ENCODE results near the gene TM4SF4.

TM4SF4 gene

DNA sequence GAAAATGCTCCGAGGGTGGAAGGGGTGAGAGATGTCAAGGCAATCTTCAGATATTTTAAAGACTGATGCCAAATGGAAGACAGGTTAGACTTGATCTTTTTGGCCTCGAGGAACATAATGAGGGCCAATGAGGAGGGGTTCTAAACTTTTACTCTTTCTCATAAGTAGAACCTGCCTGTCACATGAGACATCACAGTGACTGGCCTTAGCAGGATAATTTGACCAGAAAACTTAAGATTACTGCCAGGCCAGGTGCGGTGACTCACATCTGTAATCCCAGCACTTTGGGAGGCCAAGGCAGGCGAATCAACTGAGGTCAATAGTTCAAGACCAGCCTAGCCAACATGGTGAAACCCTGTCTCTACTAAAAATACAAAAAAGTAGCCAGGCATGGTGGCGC, 12.2 kb downstream of the TM4SF4 start:
- DNase-seq (ENCODE audit: low read depth), result no peak

DNA sequence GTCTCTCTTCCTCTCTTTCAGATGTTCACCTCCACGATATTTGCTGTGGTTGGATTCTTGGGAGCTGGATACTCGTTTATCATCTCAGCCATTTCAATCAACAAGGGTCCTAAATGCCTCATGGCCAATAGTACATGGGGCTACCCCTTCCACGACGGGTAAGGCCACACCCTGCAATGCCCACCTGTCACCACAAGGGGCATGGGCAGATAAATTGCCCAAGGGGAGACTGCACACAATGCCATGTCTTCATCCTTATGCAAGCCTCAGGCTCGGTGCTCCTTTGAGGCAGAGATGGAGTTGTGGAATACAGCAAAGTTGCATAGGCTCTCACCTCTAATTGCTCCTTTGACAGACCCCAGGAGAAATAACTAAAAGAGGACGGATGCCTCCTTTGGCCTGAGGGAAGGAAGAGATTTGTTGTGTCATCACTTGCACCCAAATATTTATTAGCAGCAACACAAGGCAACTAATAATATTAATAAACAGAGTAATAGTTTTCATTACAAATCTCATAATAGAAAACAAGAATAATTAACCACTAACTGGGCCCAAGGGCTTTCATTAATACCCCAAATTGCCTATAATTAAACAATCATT, 13.2 kb downstream of the TM4SF4 start:
- DNase-seq (ENCODE audit: low read depth), result no peak

DNA sequence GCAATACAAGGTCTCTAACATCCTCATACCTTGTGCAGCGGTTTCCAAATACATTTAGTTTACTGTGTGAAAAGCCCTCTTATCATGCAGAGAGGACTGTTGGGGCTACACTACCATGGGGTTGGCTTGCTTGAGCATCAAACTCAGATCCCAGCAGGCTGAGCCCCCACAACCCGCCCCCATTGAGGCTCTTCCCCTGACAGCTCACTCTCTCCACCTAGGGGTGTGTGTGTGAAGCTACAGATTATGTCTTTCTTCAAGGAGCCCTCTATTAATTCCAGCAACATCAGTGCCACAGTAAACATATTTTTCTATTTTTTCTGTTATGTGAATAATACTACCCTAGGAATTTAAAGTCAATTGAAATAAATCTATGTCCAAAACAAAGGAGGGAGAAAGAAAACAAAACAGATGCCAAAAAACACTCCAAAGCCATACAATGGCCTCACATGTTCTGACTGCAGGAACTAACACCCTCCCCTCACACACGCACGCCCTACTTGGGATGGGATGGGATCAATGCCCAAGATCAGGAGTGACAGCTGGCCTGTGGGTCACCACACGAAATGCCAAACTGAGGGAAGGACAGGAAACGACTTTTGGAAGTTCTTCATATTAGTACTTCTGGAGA, 14.7 kb downstream of the TM4SF4 start:
- DNase-seq (ENCODE audit: low read depth), result no peak

GRCh38 chr3:149490260-149490971, 15.9 kb downstream of the TM4SF4 start:
- no peak for DNase-seq (ENCODE audit: low read depth)

- no peak for DNase-seq (ENCODE audit: low read depth)
These were observed 19.0 kb downstream of the TM4SF4 start for GRCh38 chr3:149493315-149494021.

- no peak for DNase-seq (ENCODE audit: low read depth)
These were observed 19.7 kb downstream of the TM4SF4 start for GRCh38 chr3:149494022-149494758.

DNA sequence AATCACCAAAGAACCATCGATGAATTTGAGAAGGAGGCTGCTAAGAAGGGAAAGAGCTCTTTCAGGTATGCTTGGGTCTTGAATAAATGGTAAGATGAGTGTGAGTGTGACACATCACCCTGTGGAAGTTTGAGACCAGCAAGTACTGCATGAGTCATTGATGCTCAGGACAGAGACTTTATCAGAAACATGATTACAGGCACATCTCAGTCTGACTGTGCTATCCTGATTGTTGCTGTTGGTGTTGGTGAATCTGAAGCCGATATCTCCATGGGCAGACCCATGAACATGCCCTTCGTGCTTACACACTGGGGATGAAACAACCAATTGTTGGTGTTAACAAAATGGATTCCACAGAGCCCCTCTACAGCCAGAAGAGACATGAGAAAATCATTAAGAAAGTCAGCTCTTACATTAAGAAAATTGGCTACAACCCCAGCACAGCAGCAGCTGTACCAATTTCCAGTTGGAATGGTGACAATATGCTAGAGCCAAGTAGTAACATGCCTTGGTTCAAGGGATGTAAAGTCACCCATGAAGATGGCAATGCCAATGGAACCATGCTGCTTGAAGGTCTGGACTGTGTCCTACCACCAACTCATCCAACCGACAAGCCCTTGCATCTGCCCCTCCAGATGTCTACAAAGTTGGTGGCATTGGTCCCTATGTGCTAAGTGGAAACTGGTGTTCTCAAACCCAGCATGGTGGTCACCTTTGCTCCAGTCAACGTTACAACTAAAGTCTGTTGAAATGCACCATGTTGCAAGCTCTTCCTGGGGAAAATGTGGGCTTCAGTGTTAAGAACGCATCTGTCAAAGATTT, 20.5 kb downstream of the TM4SF4 start:
- no peak for DNase-seq (ENCODE audit: low read depth)

DNA sequence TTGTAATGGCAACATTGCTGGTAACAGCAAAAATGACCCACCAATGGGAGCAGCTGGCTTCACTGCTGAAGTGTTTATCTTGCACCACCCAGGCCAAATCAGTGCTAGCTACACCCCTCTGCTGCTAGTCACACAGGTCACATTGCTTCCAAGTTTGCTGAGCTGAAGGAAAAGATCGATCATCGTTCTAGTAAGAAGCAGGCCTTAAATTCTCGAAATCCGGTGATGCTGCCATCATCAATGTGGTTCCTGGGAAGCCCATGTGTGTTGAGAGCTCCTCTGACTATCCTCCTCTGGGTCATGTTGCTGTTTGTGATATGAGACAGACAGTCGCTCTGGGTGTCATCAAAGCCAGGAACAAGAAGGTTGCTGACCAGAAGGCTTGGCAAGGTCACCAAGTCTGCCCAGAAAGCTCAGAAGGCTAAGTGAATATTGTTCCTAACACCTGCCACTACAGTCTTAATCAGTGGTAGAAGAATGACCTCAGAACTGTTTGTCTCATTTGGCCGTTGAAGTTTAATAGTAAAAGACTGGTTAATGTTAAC, 21.2 kb downstream of the TM4SF4 start:
- DNase-seq (ENCODE audit: low read depth), result no peak

GRCh38 chr3:149496891-149497290, 22.4 kb downstream of the TM4SF4 start:
- DNase-seq (ENCODE audit: low read depth), result no peak

- DNase-seq (ENCODE audit: low read depth), result no peak
These were observed 23.6 kb downstream of the TM4SF4 start for GRCh38 chr3:149497966-149498670.

GRCh38 chr3:149501524-149501923, 27.0 kb downstream of the TM4SF4 start:
- no peak for DNase-seq (ENCODE audit: low read depth)

DNA sequence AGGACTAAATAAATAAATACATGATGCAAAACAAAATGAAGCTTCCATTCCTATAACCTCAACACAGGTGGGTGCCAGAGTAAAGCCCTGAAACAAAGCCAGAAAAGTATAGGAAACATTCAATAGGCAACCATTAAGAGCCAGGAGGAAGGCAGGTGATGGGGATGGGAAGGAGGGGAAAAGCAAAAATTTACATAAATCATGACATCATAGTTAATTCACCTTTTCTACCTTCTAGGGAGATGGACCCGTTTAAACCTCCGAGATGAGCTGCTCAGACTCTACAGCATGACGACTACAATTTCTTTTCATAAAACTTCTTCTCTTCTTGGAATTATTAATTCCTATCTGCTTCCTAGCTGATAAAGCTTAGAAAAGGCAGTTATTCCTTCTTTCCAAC, 27.9 kb downstream of the TM4SF4 start:
- no peak for DNase-seq (ENCODE audit: low read depth)

DNA sequence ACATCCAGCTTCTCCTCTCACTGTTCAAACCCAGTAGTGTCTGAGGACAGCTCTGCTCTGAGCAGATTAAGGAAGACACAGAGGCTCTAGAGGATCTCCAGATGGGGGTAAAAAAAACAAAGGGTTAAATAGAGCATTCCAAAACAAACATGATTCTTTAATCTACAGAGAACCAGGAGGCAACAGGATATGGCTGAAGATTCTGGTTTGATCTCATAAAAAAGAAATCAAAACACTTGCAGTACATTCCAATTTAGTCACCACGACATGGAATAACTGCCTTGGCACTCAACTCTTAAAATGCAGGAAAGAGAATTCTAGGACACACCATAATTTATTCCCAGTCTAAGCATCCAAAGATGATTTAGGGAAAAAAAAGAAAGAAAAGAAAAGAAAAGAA, 32.0 kb downstream of the TM4SF4 start:
- DNase-seq (ENCODE audit: low read depth), result no peak

- no peak for DNase-seq (ENCODE audit: low read depth)
These were observed 32.5 kb downstream of the TM4SF4 start for GRCh38 chr3:149506965-149507364.

GRCh38 chr3:149507491-149508324, 33.2 kb downstream of the TM4SF4 start:
- no peak for DNase-seq (ENCODE audit: low read depth)

- no peak for DNase-seq (ENCODE audit: low read depth)
These were observed 35.0 kb downstream of the TM4SF4 start for GRCh38 chr3:149509526-149509925.

DNA sequence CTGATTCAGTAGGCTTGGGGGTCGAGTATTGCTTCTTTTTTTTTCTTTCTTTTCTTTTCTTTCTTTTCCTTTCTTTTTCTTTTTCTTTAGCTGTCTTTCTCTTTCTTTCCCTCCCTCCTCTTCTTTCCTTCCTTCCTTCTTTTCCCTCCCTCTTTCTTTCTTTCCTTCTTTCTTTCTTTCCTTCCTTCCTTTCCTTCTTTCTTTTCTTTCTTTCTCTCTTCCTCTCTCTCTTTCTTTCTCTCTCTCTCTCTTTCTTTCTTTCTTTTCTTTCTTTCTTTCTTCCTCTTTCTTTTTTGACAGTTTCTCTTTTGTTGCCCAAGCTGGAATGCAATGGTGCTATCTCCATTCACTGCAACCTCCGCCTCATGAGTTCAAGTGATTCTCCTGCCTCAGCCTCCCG, 36.0 kb downstream of the TM4SF4 start:
- no peak for DNase-seq (ENCODE audit: low read depth)

- DNase-seq (ENCODE audit: low read depth), result no peak
These were observed 36.6 kb downstream of the TM4SF4 start for GRCh38 chr3:149511040-149511626.
